ENCODE data around the gene CDH24.
A peak's percentile ranks its signal among the peaks of the same experiment; 100 is the strongest.

GRCh38 chr14:23058654-23059504 is 1.6 kb upstream of the CDH24 start:
- TF ChIP-seq POLR2AphosphoS5 (IDR thresholded peaks at IDR 0.05; ENCODE audit: low read depth, low read length) (0 out of 2 replicates have a peak, but pooled peaks have one; percentile 47), POLR2A (IDR thresholded peaks at IDR 0.05; ENCODE audit: low read depth, low read length) (peak; percentile 23; the same call in 1 of the 2 replicates)
